Peyer's patch (tissue), 4 donors: ENCODE results near the gene MYMX.

ENCODE experiments used
- CTCF ChIP-seq, 6 experiments: fragments of 450-650 bp in 4 of 6; fragments of 200-600 bp in 2 of 6; sonication (generic) in 1 of 6; IDR thresholded peaks; one replicate each; pipeline ENCODE4 v1.5.1; 2017 to 2019; ENCODE audit warnings: antibody characterized with exemption in 6 of 6, mild to moderate bottlenecking in 3 of 6, moderate library complexity in 1 of 6
- POLR2A ChIP-seq, 2 donors: fragments of 450-650 bp; IDR thresholded peaks; one replicate each; pipeline ENCODE4 v1.5.1; 2017; ENCODE audit warnings: antibody characterized with exemption in 2 of 2, mild to moderate bottlenecking in 2 of 2, moderate library complexity in 2 of 2

- no peak for TF ChIP-seq CTCF (IDR thresholded peaks at IDR 0.05)
- TF ChIP-seq POLR2A (IDR thresholded peaks at IDR 0.05): peak; percentile 73 to 77
These were observed 20.5 kb downstream of the MYMX start for GRCh38 chr6:44237021-44237812.
